Inflammatory macrophage treated with lipopolysaccharide for 4 hours (primary cell): Measurements from ENCODE around the gene PTPN6.
"Not testable (repeated sequence)": the region's sequence is repeated elsewhere in the genome, so short reads cannot be mapped to it uniquely, and the experiment has no call there.

Source experiments
- DNase-seq: peaks from one replicate; pipeline ENCODE4 v3.0.0-alpha.2; 2020

The PTPN6 gene

GRCh38 chr12:6950811-6951540 lies at the start of gene PTPN6:
Gene PTPN6, plus strand, starts transcription at chr12:6951356. Its CDS starts 157 bp downstream, at chr12:6951513.
- peak; percentile 93 for DNase-seq

GRCh38 chr12:6902448-6902847 lies 48.7 kb upstream of the PTPN6 start:
- no peak for DNase-seq

GRCh38 chr12:6903722-6904121 lies 47.4 kb upstream of the PTPN6 start:
- no peak for DNase-seq

- DNase-seq: peak; percentile 96
Measured at GRCh38 chr12:6904280-6905276, 46.6 kb upstream of the PTPN6 start, which contains the start of gene LRRC23. Gene LRRC23, plus strand, starts transcription at chr12:6904822. Its CDS starts 812 bp downstream, at chr12:6905634.

GRCh38 chr12:6905414-6906040 lies 45.6 kb upstream of the PTPN6 start:
- no peak for DNase-seq

GRCh38 chr12:6908141-6908540 lies 43.0 kb upstream of the PTPN6 start:
- not testable (repeated sequence) for DNase-seq

- no peak for DNase-seq
Measured at GRCh38 chr12:6909421-6910145, 41.6 kb upstream of the PTPN6 start.

GRCh38 chr12:6912164-6912935 lies 38.8 kb upstream of the PTPN6 start:
- DNase-seq: no peak

DNA sequence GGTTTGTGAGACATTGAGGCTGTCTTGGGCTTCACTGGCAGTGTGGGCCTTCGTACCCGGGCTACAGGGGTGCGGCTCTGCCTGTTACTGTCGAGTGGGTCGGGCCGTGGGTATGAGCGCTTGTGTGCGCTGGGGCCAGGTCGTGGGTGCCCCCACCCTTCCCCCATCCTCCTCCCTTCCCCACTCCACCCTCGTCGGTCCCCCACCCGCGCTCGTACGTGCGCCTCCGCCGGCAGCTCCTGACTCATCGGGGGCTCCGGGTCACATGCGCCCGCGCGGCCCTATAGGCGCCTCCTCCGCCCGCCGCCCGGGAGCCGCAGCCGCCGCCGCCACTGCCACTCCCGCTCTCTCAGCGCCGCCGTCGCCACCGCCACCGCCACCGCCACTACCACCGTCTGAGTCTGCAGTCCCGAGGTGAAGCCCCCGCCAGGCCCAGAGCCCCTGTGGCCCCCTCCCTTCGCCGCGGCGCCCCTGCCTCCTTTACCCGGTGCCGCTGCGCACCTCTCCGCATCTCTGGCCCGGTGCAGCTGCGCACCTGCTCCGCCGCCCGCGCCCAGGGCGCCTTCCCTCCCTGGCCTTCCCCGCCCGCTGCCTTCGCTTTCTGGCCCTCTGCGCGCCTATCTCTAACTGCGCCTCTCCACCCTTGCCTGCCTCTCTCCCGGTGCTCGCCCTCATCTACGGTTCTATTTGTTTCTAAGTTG lies 36.8 kb upstream of the PTPN6 start, which contains the start of gene ENO2:
Gene ENO2 (plus strand): TSS at position 335 of the 701 bp plus-strand sequence. CDS start 1,253 bp downstream, outside the sequence.
- DNase-seq: peak; percentile 59

GRCh38 chr12:6914947-6915788 lies 36.0 kb upstream of the PTPN6 start:
- DNase-seq: no peak

- no peak for DNase-seq
Measured at GRCh38 chr12:6915789-6916285, 35.3 kb upstream of the PTPN6 start.

DNA sequence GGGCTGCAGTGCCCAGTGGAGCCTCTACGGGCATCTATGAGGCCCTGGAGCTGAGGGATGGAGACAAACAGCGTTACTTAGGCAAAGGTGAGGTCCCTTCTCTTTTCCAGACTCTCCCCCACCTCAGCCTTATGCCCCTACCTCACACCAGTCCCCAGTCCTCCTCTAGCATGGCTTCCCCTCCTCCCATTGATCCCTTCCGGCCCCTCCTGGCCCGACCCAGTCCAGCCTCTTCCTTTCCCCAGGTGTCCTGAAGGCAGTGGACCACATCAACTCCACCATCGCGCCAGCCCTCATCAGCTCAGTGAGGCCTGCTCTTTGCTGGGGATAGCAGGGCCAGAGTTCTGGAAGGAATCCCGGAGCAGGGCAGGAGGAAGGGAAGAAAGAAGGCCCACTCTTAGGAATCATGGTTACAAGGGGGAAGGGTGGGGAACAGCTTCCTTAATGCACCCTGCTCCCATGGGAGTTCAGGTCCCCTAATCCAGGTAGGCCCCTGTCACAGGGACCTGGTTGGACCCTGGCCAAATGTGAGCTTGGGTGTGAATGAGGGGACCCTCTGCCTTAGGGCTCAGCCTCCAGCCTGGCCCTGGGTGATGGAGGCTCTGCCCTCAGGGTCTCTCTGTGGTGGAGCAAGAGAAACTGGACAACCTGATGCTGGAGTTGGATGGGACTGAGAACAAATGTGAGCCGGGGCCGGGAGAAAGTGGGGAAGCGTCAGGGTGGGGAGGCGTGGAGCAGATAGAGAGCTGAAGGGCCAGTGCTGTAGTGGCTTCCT lies 34.5 kb upstream of the PTPN6 start:
- DNase-seq: no peak

- no peak for DNase-seq
Measured at GRCh38 chr12:6917491-6918231, 33.5 kb upstream of the PTPN6 start.

DNA sequence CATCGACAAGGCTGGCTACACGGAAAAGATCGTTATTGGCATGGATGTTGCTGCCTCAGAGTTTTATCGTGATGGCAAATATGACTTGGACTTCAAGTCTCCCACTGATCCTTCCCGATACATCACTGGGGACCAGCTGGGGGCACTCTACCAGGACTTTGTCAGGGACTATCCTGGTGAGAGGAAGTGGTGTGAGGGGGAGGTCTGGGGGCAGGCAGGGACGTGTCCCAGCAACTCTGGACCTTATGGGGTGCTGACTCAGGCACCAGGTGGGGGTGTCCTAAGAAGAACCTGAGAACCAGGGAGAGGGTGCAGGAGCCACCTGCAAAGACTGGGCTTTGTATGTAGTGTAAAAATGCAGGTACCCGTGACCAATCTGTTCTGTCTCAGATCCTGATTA lies 31.6 kb upstream of the PTPN6 start:
- no peak for DNase-seq

DNA sequence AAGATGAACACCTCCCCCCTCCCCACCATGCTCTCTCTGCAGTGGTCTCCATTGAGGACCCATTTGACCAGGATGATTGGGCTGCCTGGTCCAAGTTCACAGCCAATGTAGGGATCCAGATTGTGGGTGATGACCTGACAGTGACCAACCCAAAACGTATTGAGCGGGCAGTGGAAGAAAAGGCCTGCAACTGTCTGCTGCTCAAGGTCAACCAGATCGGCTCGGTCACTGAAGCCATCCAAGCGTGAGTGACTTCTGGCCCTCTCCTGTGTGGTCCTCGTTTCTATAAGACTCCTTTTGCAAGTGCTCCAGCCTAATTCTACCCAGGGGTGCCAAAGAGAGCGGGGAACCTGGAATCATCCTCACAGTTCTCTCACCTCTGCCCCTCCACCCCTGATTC lies 29.6 kb upstream of the PTPN6 start:
- DNase-seq: no peak

DNA sequence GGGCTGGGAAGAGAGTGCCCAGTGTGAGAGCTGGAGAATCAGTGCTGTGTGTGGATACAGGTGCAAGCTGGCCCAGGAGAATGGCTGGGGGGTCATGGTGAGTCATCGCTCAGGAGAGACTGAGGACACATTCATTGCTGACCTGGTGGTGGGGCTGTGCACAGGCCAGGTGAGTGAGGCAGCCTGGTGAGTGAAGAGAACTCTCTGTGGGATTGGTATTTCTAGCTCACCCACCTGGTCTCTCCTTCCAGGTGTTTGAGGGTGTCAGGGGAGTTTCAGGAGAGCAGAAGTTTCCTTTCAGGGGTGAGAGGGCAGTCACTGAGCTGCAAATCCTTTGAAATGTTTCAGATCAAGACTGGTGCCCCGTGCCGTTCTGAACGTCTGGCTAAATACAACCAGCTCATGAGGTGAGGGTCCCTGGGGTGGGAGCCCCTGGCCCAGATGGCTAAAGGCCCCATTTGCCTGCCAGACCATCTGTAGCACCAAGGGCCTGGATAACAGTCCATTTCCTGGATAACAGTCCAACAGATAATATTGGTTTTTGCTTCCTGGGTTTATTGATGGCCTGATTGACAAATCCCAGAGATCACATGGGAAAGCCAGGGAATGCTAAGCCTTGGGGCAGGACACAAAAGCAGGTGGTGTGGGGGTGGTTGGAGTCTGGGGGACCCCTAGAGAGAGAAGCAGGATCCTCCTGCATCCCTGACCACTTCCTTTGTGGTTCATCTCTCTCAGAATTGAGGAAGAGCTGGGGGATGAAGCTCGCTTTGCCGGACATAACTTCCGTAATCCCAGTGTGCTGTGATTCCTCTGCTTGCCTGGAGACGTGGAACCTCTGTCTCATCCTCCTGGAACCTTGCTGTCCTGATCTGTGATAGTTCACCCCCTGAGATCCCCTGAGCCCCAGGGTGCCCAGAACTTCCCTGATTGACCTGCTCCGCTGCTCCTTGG lies 28.9 kb upstream of the PTPN6 start:
- DNase-seq: peak; percentile 57
